DMS114 treated with DMSO at 0.1 percent for 48 hours (cell line): Measurements from ENCODE around the gene ERLEC1.
"Not testable (repeated sequence)": the region's sequence is repeated elsewhere in the genome, so short reads cannot be mapped to it uniquely, and the experiment has no call there.

Experiments used
- DNase-seq: peaks from one replicate; lab custom pipeline; 2025; ENCODE audit not compliant: unreplicated experiment; lab: John Stamatoyannopoulos, UW

The ERLEC1 gene

DNA sequence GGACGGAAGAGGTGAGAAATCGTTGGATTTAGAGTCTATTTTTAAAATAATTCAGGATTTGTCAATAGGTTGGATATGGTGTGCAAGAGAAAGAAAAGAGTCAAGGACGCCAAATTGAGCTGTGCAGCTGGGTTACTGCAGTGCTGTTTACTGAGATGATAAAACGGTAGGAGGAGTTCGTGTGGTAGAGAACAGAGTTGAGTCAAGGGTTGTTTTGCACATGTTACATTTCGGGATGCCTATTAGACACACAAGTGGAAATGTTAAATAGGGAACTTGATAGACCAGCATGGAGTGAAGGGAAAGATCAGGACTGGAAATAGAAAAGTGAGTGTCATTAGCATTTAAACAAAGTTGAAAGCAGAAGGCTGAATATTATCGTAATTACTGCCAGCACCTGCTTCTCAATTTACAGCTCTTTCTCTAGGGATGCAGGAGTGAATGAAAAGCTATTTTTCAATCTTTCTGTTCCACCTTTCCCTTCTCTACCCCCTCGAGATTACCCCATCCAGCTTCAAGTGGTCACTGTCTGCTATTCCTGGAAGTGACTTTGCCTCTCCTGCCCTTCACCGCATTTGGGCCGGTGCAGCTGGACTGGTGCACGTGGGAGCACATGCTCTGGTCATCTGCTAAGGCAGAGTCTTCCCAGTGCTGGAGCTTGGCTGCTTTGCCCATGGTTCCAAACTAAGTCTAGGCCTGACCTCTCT, 42.6 kb downstream of the ERLEC1 start:
- no peak for DNase-seq

DNA sequence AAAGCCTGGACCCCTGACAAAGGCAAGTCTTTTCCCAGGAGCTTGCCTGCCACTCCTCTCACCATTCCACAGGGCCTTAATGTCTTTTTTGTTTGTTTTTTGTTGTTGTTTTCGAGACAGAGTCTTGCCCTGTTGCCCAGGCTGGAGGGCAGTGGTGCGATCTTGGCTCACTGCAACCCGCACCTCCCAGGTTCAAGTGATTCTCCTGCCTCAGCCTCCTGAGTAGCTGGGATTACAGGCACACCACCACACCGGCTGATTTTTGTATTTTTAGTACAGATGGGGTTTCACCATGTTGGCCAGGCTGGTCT, 43.1 kb downstream of the ERLEC1 start:
- DNase-seq, result not testable (repeated sequence)

GRCh38 chr2:53840580-53840979, 53.7 kb downstream of the ERLEC1 start:
- DNase-seq, result no peak

- not testable (repeated sequence) for DNase-seq
These were observed 54.8 kb downstream of the ERLEC1 start for GRCh38 chr2:53841651-53842050.

DNA sequence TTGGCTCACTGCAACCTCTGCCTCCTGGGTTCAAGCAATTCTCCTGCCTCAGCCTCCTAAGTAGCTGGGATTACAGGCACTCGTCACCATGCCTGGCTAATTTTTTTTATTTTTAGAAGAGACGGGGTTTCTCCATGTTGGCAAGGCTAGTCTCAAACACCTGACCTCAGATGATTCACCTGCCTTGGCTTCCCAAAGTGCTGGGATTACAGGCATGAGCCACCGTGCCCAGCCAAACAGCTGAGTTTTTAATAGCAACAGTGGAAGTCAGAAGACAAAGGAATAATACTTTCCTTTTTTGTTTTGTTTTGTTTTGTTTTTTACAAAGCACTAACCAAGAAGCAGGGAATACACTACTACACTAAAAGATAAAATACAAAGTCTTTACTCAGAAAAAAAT, 56.0 kb downstream of the ERLEC1 start:
- DNase-seq, result no peak

DNA sequence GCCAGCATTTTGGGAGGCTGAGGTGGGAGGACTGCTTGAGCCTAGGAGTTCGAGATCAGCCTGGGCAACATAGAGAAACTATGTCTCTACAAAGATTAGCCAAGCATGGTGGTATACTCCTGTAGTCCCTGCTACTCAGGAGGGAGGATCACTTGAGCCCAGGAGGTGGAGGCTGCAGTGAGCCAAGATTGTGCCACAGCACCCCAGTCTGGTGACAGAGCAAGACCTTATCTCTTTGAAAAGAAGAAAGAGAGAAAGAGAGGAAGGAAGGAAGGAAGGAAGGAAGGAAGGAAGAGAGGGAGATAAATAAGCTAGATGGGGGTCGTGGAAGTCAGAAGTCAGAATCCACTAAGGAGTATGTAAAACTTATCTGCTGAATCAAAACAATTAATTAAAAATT, 56.8 kb downstream of the ERLEC1 start:
- no peak for DNase-seq

DNA sequence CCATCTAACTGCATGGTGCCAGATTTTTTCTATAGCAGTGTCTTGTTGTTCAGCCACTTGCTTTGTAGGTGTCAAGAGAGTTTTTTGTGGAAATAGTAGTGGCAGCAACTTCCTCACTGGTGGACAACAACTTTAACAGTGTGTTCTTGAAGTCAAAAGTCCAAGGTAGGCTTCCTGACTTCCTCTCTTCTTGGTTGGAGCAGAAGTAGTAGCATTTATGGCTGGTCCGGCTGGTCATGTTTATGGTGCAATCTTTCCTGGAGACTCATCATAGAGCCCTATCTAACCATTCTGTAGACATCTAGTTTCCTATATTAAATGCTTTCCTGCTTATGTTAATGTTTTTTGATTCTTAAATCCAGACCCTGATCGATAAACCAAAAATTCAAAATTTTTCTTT, 61.2 kb downstream of the ERLEC1 start:
- no peak for DNase-seq

DNA sequence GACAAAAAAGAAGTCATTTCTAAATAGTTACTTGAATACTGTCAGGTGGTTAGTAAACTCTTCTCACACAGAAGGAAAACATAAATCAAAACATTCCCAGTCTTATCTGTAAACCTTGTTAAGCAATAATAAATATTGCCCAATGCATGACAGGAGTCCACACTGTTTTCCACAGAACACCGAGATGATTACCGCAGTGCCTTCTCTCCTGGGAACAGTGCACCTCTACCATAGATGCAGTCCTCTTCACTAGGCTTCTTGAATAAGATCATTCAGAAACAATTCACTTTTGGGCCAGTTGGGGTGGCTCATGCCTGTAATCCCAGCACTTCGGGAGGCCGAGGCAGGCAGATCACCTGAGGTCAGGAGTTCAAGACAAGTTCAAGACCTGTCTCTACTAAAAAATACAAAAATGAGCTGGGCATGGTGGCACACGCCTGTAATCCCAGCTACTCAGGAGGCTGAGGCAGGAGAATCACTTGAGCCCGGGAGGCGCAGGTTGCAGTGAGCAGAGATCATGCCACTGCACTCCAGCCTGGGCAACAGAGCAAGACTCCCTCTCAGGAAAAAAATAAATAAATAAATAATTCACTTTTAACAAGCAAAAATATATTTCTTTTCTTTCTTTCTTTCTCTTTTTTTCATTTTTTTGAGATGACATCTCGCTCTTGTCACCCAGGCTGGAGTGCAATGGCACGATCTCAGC, 64.4 kb downstream of the ERLEC1 start:
- DNase-seq, result not testable (repeated sequence)

- DNase-seq, result no peak
These were observed 65.7 kb downstream of the ERLEC1 start for GRCh38 chr2:53852532-53852931.

- no peak for DNase-seq
These were observed 67.8 kb downstream of the ERLEC1 start for GRCh38 chr2:53854678-53855077.

DNA sequence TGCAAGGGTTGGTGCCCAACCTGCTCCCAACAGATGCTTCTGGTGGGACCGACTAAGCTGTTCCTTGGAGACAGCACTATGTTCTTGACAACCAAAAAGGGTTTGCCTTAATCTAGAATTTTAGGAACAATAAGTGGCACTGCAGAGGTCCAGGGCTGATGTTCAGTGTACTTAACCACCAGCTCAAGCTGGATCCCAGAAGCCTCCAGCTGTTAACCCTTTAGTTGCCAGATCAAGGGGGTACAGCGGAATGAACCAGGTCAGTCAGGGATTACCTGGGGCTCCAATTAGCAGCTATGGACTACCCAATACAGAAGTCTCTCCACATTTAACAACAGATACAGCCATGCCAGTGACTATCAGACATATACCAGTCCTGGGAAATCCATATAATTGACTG, 69.4 kb downstream of the ERLEC1 start:
- DNase-seq, result no peak

- no peak for DNase-seq
These were observed 72.7 kb downstream of the ERLEC1 start, which contains the start of gene GPR75 for GRCh38 chr2:53859206-53860181. Gene GPR75, minus strand, starts transcription at chr2:53859967. Its CDS starts 5,211 bp downstream, at chr2:53854756.

GRCh38 chr2:53861824-53862223, 75.0 kb downstream of the ERLEC1 start:
- no peak for DNase-seq

DNA sequence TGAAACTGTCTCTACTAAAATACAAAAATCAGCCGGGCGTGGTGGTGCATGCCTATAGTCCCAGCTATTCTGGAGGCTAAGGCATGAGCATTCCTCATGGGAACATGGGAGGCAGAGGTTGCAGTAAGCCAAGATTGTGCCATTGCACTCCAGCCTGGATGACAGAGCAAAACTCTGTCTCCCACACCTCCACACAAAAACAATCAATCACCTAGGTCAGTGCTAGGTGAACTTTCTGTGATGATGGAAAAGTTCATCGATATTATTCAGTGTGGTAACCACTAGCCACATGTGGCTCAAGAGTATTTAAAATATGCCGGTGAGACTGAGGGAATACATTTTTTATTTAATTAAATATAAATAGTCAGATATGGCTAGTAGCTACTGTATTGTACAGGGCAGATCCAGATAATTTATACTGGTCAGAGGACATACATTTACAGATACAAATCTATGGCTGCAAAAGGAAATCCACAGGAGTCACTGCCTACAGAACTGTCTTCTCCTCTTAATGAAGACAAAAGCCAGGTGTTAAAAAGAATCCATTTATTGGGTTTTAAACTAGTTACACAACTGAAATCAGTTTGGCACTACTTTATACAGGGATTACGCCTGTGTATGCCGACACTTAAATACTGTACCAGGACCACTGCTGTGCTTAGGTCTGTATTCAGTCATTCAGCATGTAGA, 76.8 kb downstream of the ERLEC1 start:
- DNase-seq, result no peak

DNA sequence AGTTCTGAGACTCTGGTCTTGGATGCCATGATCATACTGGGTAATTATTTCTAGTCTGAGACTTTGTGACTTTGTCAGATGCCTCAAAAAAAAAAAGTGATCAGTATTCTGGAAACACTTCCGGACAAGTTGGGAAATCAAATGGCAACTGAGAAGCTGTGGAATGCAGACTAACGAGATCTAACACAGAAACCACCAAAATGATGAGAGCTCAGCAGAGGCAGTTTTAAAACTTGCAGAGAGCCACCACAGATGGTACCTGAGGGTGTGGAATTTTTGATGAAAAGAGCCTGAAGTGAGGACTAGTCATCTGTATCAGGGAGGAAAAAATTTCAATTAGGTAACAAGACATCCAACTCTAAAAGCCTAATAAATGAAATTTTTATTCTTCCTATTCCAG, 78.4 kb downstream of the ERLEC1 start:
- DNase-seq, result no peak

- no peak for DNase-seq
These were observed 79.1 kb downstream of the ERLEC1 start for GRCh38 chr2:53865962-53866361.

DNA sequence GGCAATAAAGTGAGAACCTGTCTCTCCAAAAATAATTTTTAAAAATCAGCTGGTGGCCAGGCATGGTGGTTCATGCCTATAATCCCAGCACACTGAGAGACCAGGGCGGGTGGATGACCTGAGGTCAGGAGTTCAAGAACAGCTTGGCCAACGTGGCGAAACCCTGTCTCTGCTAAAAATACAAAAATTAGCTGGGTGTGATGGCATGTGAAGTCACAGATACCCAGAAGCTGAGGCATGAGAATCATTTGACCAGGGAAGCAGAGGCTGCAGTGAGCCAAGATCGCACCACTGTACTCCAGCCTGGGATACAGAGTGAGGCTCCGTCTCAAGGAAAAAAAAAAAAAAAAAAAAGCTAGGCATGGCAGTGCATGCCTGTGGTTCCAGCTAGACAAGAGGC, 80.3 kb downstream of the ERLEC1 start:
- DNase-seq, result no peak

- no peak for DNase-seq
These were observed 80.9 kb downstream of the ERLEC1 start for GRCh38 chr2:53867773-53868172.
